ENCODE results near the gene ASB1.

DNA sequence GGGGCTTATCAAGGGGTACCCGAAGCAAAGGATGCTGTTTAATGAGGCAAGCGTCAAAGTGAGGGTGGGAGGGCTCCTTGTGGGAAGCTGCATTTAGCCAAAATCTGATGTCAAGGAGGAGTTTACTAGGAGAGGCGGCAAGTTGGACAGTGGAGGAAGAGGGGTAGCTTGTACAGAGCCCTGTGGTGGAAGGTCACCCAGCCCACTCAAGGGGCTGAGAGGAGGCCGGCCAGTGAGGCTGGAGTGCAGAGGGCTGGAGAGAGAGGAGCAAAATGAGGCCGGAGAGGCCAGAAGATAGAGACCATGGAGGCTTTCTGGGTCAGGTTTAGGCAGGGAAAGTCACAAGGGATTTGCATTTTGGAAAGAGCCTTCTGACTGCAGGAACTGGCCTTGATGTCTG is 49.5 kb downstream of the ASB1 start:
- TF ChIP-seq ZZZ3 (IDR thresholded peaks at IDR 0.05; ENCODE audit: control insufficient read depth, insufficient read length, low read depth), result no peak
- TF ChIP-seq, protein P1, sequence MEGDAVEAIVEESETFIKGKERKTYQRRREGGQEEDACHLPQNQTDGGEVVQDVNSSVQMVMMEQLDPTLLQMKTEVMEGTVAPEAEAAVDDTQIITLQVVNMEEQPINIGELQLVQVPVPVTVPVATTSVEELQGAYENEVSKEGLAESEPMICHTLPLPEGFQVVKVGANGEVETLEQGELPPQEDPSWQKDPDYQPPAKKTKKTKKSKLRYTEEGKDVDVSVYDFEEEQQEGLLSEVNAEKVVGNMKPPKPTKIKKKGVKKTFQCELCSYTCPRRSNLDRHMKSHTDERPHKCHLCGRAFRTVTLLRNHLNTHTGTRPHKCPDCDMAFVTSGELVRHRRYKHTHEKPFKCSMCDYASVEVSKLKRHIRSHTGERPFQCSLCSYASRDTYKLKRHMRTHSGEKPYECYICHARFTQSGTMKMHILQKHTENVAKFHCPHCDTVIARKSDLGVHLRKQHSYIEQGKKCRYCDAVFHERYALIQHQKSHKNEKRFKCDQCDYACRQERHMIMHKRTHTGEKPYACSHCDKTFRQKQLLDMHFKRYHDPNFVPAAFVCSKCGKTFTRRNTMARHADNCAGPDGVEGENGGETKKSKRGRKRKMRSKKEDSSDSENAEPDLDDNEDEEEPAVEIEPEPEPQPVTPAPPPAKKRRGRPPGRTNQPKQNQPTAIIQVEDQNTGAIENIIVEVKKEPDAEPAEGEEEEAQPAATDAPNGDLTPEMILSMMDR (IDR thresholded peaks at IDR 0.05 in 2 of 3, conservative IDR thresholded peaks at IDR 0.05 in 1 of 3; ENCODE audit: control insufficient read depth in 2 of 3, extremely low read depth in 1 of 3, insufficient read depth in 1 of 3, low read depth in 3 of 3, low read length in 3 of 3), result no peak
- no peak for TF ChIP-seq EP300 (IDR thresholded peaks at IDR 0.05; ENCODE audit: borderline replicate concordance in 1 of 2, control insufficient read depth in 1 of 2, low read depth in 2 of 2, low read length in 2 of 2)
- no peak for TF ChIP-seq KDM1A (IDR thresholded peaks at IDR 0.05; ENCODE audit: borderline replicate concordance)
- TF ChIP-seq ZNF274 (IDR thresholded peaks at IDR 0.05; ENCODE audit: insufficient read depth, insufficient read length), result no peak
- no peak for TF ChIP-seq SMAD1 (IDR thresholded peaks at IDR 0.05; ENCODE audit: low read depth, partially characterized antibody)
- no peak for TF ChIP-seq RBBP5 (conservative IDR thresholded peaks at IDR 0.05)

All from GM12878 (cell line).